GM18873 (cell line): ENCODE data around the gene DOC2A.
A peak's percentile ranks its signal among the peaks of the same experiment; 100 is the strongest.
"Not testable (repeated sequence)": the region's sequence is repeated elsewhere in the genome, so short reads cannot be mapped to it uniquely, and the experiment has no call there.

Experiments used
- ATAC-seq: cut with Tn5 transposase; IDR thresholded peaks from one replicate; pipeline ENCODE4 v1.9.1; 2021; ENCODE audit warnings: mild to moderate bottlenecking, moderate library complexity, moderate number of reproducible peaks; ENCODE audit not compliant: unreplicated experiment, low FRiP score

Gene DOC2A

GRCh38 chr16:29974291-29975133, 36.3 kb downstream of the DOC2A start:
- ATAC-seq: no peak

- ATAC-seq: peak; percentile 73
Observed at GRCh38 chr16:29973384-29974246, 37.2 kb downstream of the DOC2A start, which contains the start of gene TAOK2. Gene TAOK2, plus strand, starts transcription at chr16:29973868. Its CDS starts 3,905 bp downstream, at chr16:29977773.

GRCh38 chr16:29972992-29973383, 37.8 kb downstream of the DOC2A start:
- no peak for ATAC-seq

DNA sequence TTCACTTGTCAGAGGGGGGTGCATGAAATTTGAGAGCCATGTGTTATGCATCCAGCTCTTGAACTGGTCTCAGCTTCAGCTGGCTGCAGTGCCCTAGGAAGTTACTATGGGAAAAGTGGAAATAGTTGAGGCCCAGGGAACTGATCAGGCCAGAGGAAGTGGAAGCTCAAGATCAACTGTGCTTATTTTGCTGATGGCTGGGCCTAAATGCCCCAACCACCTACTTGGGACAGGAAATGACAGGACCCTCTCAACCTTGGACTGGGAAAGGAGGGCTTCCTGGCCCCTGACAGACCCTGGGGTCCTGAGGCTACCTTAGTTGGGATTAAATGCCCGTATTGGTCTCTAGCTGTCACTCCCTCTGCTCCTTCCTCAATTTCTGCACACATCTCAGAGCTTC, 38.3 kb downstream of the DOC2A start:
- no peak for ATAC-seq

- no peak for ATAC-seq
Observed at GRCh38 chr16:29971304-29971703, 39.5 kb downstream of the DOC2A start.

GRCh38 chr16:29968205-29968604, 42.6 kb downstream of the DOC2A start:
- ATAC-seq: no peak

DNA sequence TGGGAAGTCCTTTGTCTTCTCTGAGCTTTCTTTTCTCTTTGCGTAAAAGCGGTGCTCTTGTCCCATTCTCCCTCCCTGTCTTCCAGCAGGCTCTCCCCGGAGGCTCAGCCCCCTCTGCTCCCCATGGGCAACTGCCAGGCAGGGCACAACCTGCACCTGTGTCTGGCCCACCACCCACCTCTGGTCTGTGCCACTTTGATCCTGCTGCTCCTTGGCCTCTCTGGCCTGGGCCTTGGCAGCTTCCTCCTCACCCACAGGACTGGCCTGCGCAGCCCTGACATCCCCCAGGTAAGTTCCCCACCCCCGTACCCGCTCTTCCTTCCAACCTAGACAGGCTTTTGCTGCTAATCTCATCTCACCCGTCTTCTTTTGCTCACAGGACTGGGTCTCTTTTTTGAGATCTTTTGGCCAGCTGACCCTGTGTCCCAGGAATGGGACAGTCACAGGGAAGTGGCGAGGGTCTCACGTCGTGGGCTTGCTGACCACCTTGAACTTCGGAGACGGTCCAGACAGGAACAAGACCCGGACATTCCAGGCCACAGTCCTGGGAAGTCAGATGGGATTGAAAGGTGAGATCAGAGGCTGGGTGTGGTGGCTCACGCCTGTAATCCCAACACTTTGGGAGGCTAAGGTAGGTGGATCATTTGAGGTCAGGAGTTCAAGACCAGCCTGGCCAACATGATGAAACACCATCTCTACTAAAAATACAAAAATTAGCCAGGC, 47.6 kb downstream of the DOC2A start:
- no peak for ATAC-seq

GRCh38 chr16:29962344-29962994, 48.4 kb downstream of the DOC2A start:
- ATAC-seq: no peak

- ATAC-seq: no peak
Observed at GRCh38 chr16:29961479-29962343, 49.1 kb downstream of the DOC2A start, which contains the start of gene TMEM219. Gene TMEM219, plus strand, starts transcription at chr16:29962079. Its CDS starts 1,065 bp downstream, at chr16:29963144.

DNA sequence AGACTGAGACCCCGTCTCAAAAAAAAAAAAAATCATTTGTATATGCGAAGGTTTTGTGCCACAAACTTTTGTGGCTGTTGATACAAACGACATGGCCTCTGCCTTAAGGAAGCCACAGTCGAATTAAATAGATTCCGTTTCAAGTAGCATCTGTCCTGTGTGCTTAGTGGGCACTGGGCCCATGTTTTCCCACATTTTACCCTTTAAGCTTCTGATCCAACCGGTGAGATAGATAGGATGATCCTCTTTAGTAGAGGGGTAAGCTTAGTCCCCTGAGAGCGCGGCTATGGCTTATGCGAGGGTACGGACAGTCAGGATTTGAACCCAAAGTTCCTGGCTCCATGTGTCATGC, 49.7 kb downstream of the DOC2A start:
- ATAC-seq: no peak

GRCh38 chr16:29959821-29960220, 51.0 kb downstream of the DOC2A start:
- ATAC-seq: not testable (repeated sequence)

GRCh38 chr16:29959293-29959692, 51.5 kb downstream of the DOC2A start:
- no peak for ATAC-seq

DNA sequence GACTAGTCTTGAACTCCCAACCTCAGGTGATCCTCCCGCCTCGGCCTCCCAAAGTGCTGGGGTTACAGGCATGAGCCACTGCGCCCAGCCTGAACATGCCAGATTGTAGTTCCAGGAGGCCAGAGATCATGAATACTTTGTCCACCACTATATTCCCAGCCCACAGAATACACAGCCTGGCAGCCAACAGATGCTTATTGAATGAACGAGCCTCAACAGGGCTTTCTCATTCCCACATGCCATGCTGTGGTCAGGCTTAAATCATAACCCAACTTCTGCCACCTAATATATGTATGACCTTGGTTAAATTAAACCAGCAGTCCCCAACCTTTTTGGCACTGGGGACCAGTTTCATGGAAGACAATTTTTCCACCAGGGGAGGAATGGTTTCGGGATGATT, 52.1 kb downstream of the DOC2A start:
- no peak for ATAC-seq
